DOHH2 (cell line): Measurements from ENCODE around the gene CDKAL1.

ENCODE experiments used
- H3F3A ChIP-seq: fragments of 200-600 bp; sonication (generic), shearing (Covaris generic); 2 replicates; pipeline ENCODE4 v1.6.0; 2016; ENCODE audit warnings: antibody characterized with exemption, mild to moderate bottlenecking; ENCODE audit not compliant: control insufficient read depth, insufficient read depth
- H3K27ac ChIP-seq: fragments of 200-600 bp; sonication (generic); 2 replicates; pipeline ENCODE4 v1.5.1; 2014; ENCODE audit warnings: low read depth, mild to moderate bottlenecking, low read length, moderate library complexity
- H3K27me3 ChIP-seq: fragments of 200-600 bp; sonication (generic); 2 replicates; pipeline ENCODE4 v1.6.1; 2014; ENCODE audit warnings: mild to moderate bottlenecking, low read length, mixed read lengths; ENCODE audit not compliant: control insufficient read depth
- H3K36me3 ChIP-seq: fragments of 200-600 bp; sonication (generic); 2 replicates; pipeline ENCODE4 v1.6.1; 2014; ENCODE audit warnings: mild to moderate bottlenecking, low read length, moderate library complexity, mixed read lengths; ENCODE audit not compliant: control insufficient read depth
- H3K4me1 ChIP-seq: fragments of 200-600 bp; sonication (generic); 2 replicates; pipeline ENCODE4 v1.6.1; 2014; ENCODE audit warnings: mild to moderate bottlenecking, low read length, mixed read lengths; ENCODE audit not compliant: control insufficient read depth
- H3K4me2 ChIP-seq: fragments of 200-600 bp; sonication (generic); 2 replicates; pipeline ENCODE4 v1.6.0; 2014; ENCODE audit warnings: mild to moderate bottlenecking, low read length, moderate library complexity
- H3K4me3 ChIP-seq: fragments of 200-600 bp; sonication (generic); 2 replicates; pipeline ENCODE4 v1.5.1; 2014; ENCODE audit warnings: mild to moderate bottlenecking, low read length, mixed read lengths
- H3K79me2 ChIP-seq: fragments of 200-600 bp; sonication (generic); 2 replicates; pipeline ENCODE4 v1.6.1; 2014; ENCODE audit warnings: mild to moderate bottlenecking, low read length, mixed read lengths; ENCODE audit not compliant: control insufficient read depth
- H3K9me2 ChIP-seq: fragments of 200-600 bp; sonication (generic); replicated peaks from 2 replicates; pipeline ENCODE4 v1.6.1; 2014; ENCODE audit warnings: mild to moderate bottlenecking, low read length, mixed read lengths; ENCODE audit not compliant: control insufficient read depth
- H3K9me3 ChIP-seq: fragments of 200-600 bp; sonication (generic); 2 replicates; pipeline ENCODE4 v1.6.1; 2014; ENCODE audit warnings: antibody characterized with exemption, low read length, mixed read lengths; ENCODE audit not compliant: control insufficient read depth, insufficient read depth
- H4K20me1 ChIP-seq: fragments of 200-600 bp; sonication (generic); 2 replicates; pipeline ENCODE4 v1.6.0; 2014; ENCODE audit warnings: low read depth, mild to moderate bottlenecking, antibody characterized with exemption, low read length, moderate library complexity; ENCODE audit not compliant: control insufficient read depth, insufficient read depth
- CTCF ChIP-seq: fragments of 200-600 bp; sonication (generic); IDR thresholded peaks from one replicate; pipeline ENCODE4 v1.5.1; 2014; ENCODE audit warnings: antibody characterized with exemption, mild to moderate bottlenecking, low read depth, low read length; ENCODE audit not compliant: poor library complexity, severe bottlenecking
- EZH2phosphoT487 ChIP-seq: fragments of 200-600 bp; sonication (generic); IDR thresholded peaks from 2 replicates; pipeline ENCODE4 v1.6.1; 2017; ENCODE audit warnings: borderline replicate concordance, mild to moderate bottlenecking, antibody characterized with exemption, low read length, moderate library complexity, mixed read lengths

The CDKAL1 gene

DNA sequence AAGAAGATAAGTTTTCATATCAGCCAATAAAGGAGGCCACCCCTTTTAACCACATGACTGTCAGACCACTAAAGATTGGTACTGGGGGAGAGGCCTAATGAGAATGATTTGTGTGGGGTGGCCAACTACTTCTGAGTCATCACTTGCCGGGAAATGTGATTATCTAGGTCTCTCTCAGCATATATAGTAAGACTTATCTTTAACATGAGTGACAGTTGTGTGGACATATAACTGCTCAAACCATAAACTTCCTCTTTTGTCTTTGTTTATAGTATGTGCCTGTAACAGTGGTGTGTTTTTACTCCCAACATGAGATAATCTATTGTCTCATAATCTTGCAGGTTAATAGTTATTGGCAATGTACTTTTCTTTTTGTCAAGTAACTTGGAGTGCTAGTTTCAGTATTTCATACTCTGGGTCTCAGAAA lies 312.4 kb downstream of the CDKAL1 start:
- no peak overlapping the region for H3K27ac ChIP-seq
- no peak for TF ChIP-seq EZH2phosphoT487
- no peak for TF ChIP-seq CTCF

GRCh38 chr6:20847904-20848303 lies 313.6 kb downstream of the CDKAL1 start:
- H3K4me1 ChIP-seq, result no peaks in the 10 kb centered on the region

More for the DNA sequence above, 312.4 kb downstream of the CDKAL1 start:
- no peaks in the 10 kb centered on the region for H3K4me1 ChIP-seq
- no peaks in the 10 kb centered on the region for H3F3A ChIP-seq
- no peaks in the 10 kb centered on the region for H3K79me2 ChIP-seq
- H3K4me2 ChIP-seq, result no peak overlapping the region
- H3K4me3 ChIP-seq, result no peak overlapping the region
- no peaks in the 10 kb centered on the region for H3K36me3 ChIP-seq
- H4K20me1 ChIP-seq, result no peaks in the 10 kb centered on the region
- H3K9me3 ChIP-seq, result no peaks in the 10 kb centered on the region
- H3K27me3 ChIP-seq, result no peaks in the 10 kb centered on the region
- no peaks in the 10 kb centered on the region for H3K9me2 ChIP-seq

DNA sequence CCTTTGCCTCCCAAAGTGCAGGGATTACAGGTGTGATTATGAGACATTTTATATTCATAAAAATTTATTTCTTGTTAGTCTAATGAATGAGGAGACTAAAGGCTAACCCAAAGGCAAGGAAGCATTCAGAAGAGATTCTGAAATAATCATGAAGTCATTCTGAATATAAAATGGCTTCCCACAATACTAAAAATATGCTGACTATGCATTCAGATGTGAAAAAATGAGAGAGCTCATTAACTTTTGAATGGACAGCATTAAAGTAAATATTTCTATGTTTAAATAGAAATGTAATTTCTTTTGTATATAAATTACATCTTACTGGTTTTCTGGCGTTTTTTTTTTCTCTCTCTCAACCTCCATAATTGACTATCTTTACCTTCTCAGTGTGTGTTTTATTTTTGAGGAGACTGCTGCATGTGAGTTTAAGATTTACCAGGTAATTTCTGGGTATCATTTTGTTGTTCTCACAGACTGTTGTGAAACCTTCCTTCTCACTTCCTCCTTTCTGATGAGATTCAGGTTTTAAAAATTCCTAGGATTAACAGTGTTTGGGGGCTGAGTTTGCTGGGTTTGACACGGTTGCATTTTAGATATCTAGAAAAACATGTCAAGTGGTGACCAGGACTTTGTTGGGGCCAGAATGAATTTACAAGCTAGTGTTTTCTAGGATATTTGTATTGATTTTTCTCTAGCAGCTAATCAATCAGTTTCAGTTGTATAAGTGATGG lies 316.6 kb downstream of the CDKAL1 start:
- H3K9me3 ChIP-seq, result no peaks in the 10 kb centered on the region
- no peak overlapping the region for H3K4me2 ChIP-seq
- H3K27me3 ChIP-seq, result no peaks in the 10 kb centered on the region
- H3K4me3 ChIP-seq, result no peak overlapping the region
- no peaks in the 10 kb centered on the region for H3K36me3 ChIP-seq
- H3K79me2 ChIP-seq, result no peaks in the 10 kb centered on the region
- H4K20me1 ChIP-seq, result no peaks in the 10 kb centered on the region
- H3K9me2 ChIP-seq, result no peaks in the 10 kb centered on the region
- no peak overlapping the region for H3K27ac ChIP-seq
- TF ChIP-seq EZH2phosphoT487 (no peak), CTCF (no peak)
- no peaks in the 10 kb centered on the region for H3F3A ChIP-seq
- no peaks in the 10 kb centered on the region for H3K4me1 ChIP-seq

More at GRCh38 chr6:20847904-20848303, 313.6 kb downstream of the CDKAL1 start:
- no peaks in the 10 kb centered on the region for H3K9me2 ChIP-seq
- TF ChIP-seq EZH2phosphoT487, result no peak
- TF ChIP-seq CTCF, result no peak
- no peaks in the 10 kb centered on the region for H3F3A ChIP-seq
- H4K20me1 ChIP-seq, result no peaks in the 10 kb centered on the region
- no peaks in the 10 kb centered on the region for H3K79me2 ChIP-seq
- H3K27me3 ChIP-seq, result no peaks in the 10 kb centered on the region
- no peak overlapping the region for H3K4me3 ChIP-seq
- no peaks in the 10 kb centered on the region for H3K9me3 ChIP-seq
- H3K27ac ChIP-seq, result no peak overlapping the region
- H3K36me3 ChIP-seq, result no peaks in the 10 kb centered on the region
- H3K4me2 ChIP-seq, result no peak overlapping the region
